Left ventricle myocardium inferior (tissue), 1 donor: ENCODE measurements around the gene CHD2. TPM values are rescaled to one million over a fixed set of nuclear protein-coding genes. Genes with fewer than 3 reads are reported as not detected.

Experiments
- DNase-seq: peaks from one replicate; pipeline ENCODE4 v3.0.0-alpha.2; 2020
- H3K27ac ChIP-seq: fragments of 200-600 bp; replicated peaks from 2 replicates; pipeline ENCODE4 v1.8.0; 2021
- H3K27me3 ChIP-seq: fragments of 200-600 bp; 2 replicates; pipeline ENCODE4 v1.8.0; 2021; ENCODE audit warnings: low read depth
- H3K36me3 ChIP-seq: fragments of 200-600 bp; 2 replicates; pipeline ENCODE4 v1.8.0; 2021
- H3K4me1 ChIP-seq: fragments of 200-600 bp; 2 replicates; pipeline ENCODE4 v1.8.0; 2021
- H3K4me3 ChIP-seq: fragments of 200-600 bp; 2 replicates; pipeline ENCODE4 v1.8.0; 2021; ENCODE audit warnings: mild to moderate bottlenecking, moderate library complexity
- H3K9me3 ChIP-seq: fragments of 200-600 bp; replicated peaks from 2 replicates; pipeline ENCODE4 v1.8.0; 2021
- intact Hi-C: fragments of 100-400 bp; cut with micrococcal nuclease; formaldehyde crosslinking; loops from one replicate; pipeline ENCODE4 v1.11.0; 2022
- total RNA-seq: library from RNA; stranded (reverse); fragmentation: NEBNext Ultra II Directional; extraction: Animal tissue kit (Norgen Biotek cat#: 25700); gene quantifications from one replicate; pipeline ENCODE4 v1.2.1, GENCODE V29; 2021
- TF ChIP-seq, protein P1 (sequence below): fragments of 200-600 bp; IDR thresholded peaks from 2 replicates; pipeline ENCODE4 v1.8.0; 2021; ENCODE audit warnings: antibody characterized with exemption, mild to moderate bottlenecking, borderline replicate concordance
- donor health status: DM: no; HTN: yes; CAD: no; lungs with severe emphysema.

CHD2 gene
- total RNA-seq, 1 donor from 2014 or later = 41.3 TPM

DNA sequence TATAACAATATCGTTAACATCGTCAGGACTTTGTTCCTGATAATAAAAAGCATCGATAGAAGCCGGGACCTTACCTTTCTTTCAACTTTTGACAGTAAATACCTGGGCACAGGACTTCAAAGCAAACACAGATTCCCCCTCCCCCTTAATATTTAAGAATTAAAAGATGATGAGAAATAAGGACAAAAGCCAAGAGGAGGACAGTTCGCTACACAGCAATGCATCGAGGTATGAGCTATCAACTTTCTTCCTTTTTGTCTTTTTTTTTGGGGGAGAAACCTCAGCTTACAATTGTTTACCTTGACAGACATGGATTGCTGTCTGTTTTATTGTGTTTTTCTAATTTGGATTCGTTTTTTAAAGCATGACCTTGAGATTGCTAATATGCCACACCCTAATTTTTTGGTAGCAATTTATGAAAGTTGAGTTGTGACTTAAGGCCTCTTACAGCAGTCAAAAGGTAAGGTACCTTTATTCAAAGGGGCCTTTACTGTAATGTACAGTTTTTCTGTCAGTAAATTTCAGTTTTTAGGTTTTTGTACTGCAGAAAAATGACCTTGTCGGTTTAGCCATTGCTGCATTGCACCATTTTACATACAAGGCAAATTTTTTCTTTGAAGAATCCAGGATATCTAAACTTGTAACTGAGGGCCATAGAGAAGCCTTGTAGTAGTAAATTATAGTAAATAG lies 1.1 kb downstream of the CHD2 start:
- Histone ChIP-seq H3K9me3 (no peaks in the 10 kb centered on the region), H3K36me3 (peaks cover 21% of the 10 kb centered on the region), H3K27ac (peak overlapping the region; percentile 95), H3K4me3 (peak overlapping the region; percentile 74), H3K4me1 (peaks cover 89% of the 10 kb centered on the region), H3K27me3 (no peaks in the 10 kb centered on the region)
- no peak for DNase-seq
- intact Hi-C loops = loop anchor here (2.0 to 5.0 kb wide), 2 partner anchors 16 to 89 kb away; no protein-coding TSS in a partner anchor
- TF ChIP-seq, protein P1, sequence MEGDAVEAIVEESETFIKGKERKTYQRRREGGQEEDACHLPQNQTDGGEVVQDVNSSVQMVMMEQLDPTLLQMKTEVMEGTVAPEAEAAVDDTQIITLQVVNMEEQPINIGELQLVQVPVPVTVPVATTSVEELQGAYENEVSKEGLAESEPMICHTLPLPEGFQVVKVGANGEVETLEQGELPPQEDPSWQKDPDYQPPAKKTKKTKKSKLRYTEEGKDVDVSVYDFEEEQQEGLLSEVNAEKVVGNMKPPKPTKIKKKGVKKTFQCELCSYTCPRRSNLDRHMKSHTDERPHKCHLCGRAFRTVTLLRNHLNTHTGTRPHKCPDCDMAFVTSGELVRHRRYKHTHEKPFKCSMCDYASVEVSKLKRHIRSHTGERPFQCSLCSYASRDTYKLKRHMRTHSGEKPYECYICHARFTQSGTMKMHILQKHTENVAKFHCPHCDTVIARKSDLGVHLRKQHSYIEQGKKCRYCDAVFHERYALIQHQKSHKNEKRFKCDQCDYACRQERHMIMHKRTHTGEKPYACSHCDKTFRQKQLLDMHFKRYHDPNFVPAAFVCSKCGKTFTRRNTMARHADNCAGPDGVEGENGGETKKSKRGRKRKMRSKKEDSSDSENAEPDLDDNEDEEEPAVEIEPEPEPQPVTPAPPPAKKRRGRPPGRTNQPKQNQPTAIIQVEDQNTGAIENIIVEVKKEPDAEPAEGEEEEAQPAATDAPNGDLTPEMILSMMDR = no peak

DNA sequence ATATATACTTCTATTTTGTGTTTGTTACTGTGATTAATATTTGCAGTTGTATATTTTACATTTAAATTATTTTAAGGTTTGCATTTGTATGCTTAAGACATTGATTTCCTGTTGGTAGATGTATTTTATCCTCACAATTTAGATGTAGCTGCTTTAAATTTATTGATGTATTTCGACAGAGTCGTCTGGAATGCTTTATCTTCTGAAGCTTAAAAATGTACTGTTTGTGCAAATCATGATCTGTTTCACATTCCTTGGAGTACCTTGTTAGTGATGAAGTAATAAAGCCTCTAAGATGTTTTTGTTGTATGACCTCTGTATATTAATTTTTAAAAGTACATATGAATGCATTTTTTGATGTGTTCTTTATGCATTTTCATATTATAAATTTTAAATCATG lies 1.9 kb downstream of the CHD2 start:
- Histone ChIP-seq H3K4me3 (peak overlapping the region; percentile 74), H3K9me3 (no peaks in the 10 kb centered on the region), H3K4me1 (peaks cover 89% of the 10 kb centered on the region), H3K27ac (peak overlapping the region; percentile 95), H3K27me3 (no peaks in the 10 kb centered on the region), H3K36me3 (peaks cover 21% of the 10 kb centered on the region)
- no peak for DNase-seq
- TF ChIP-seq, protein P1 = no peak
- intact Hi-C loops = loop anchor here (2.0 to 5.0 kb wide), 2 partner anchors 17 to 90 kb away; no protein-coding TSS in a partner anchor

DNA sequence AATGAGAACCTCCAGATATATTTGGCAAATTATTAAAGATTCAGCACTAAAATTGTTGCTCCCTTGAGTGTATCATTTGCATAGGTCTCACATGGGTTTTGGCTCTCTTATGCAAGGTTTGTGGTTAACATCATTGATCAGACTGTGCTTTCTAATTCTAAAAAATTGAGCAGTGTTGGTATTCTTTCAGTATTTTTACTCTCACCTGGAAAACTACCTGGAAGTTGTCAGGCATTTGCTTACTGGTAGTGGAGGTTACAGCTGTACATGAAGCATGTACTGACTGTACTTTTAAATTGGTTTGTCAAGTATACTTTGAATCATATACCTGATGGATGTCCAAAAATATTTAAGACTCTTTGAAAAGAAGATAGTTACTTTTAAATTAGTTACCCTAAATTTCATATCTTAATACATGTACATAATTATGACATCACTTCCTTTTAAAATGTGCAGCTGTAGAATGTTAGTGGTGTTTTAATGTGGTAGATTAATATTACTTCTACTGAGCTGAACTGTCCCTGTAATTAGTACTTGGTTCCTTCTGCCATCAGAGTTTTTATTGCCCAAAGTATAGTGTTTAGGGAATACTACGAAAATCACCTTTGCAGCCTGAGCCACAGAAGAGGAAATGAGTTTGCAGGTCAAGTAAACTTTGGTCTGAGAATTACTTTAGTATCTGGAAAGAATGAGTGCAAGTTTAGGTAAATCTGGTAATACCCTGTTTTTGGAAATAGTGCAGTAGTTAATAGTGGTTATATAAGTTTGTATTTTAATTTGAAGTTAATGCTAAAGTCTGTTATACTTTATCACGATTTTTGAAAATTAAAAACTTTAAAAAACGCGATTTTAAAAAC lies 2.8 kb downstream of the CHD2 start:
- TF ChIP-seq, protein P1 = no peak
- Histone ChIP-seq H3K27me3 (no peaks in the 10 kb centered on the region), H3K4me3 (peak overlapping the region; percentile 74), H3K4me1 (peaks cover 89% of the 10 kb centered on the region), H3K36me3 (peaks cover 12% of the 10 kb centered on the region), H3K27ac (peak overlapping the region; percentile 95), H3K9me3 (no peaks in the 10 kb centered on the region)
- no peak for DNase-seq
- intact Hi-C loops = loop anchor here (5.0 kb wide), 1 partner anchor 91 kb away; no protein-coding TSS in a partner anchor

DNA sequence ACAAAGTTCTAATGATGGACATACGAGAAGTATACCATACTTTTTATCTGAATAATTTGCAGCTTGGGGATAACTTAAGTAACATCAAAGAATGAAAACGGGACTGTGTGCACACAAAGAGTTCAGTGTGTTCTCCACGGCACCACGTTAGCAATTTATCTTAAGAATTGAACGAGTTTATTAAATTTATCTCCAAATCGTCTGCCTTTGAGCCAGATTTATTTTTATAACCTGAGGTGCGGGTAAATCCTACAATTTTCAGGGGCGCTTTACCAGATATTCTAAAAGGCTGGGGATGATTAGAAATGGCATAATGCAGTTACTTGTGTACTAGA lies 3.5 kb downstream of the CHD2 start:
- Histone ChIP-seq H3K27ac (peak overlapping the region; percentile 95), H3K27me3 (no peaks in the 10 kb centered on the region), H3K36me3 (peaks cover 8% of the 10 kb centered on the region), H3K4me3 (peak overlapping the region; percentile 74), H3K9me3 (no peaks in the 10 kb centered on the region), H3K4me1 (peaks cover 89% of the 10 kb centered on the region)
- no peak for DNase-seq
- TF ChIP-seq, protein P1 = no peak
- intact Hi-C loops = loop anchor here (5.0 kb wide), 1 partner anchor 91 kb away; no protein-coding TSS in a partner anchor

DNA sequence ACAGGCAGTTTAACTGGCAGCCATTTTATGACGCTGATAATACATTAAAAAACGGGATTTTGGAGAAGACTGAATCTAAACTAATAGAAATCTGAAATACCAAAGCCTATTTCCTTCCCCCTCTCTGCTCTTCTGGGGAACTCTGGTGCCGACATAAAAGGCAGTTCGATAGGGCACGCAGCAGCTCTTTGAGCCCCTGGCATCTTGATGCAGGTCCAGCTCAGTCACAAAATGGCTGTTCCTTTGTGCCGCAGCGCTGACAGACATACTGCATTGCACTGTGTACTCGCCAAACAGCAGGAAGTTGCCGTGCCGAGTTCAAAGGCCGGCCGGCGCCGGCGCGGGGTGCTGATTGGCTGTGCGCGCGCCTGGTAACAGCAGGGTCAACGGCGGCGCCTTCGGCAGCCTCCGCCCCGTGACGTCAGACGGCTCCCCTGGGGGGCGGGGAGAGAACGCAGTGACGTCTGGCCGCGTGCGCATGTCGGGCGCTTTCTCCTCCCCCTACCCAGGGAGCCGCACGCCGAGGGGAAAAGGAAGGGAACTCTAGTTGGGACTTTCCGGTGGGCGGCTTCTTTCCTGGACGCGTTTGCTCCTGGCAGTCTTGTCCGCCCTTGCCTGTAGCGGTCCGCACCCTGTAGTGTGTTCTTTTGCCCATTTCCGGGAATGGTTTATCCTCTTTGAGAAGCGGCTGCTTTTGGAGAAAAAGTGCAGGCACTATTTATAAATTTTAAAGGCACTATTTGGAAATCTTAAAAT lies 4.0 kb downstream of the CHD2 start:
- peaks cover 89% of the 10 kb centered on the region for H3K4me1 ChIP-seq
- DNase-seq = peak; percentile 99
- no peaks in the 10 kb centered on the region for H3K9me3 ChIP-seq
- H3K27me3 ChIP-seq = no peaks in the 10 kb centered on the region
- intact Hi-C loops = loop anchor here (5.0 kb wide), 1 partner anchor 92 kb away; no protein-coding TSS in a partner anchor
- H3K4me3 ChIP-seq = peak overlapping the region; percentile 74
- TF ChIP-seq, protein P1 = no peak
- H3K27ac ChIP-seq = peak overlapping the region; percentile 95
- peaks cover 8% of the 10 kb centered on the region for H3K36me3 ChIP-seq
